MCF 10A (cell line): Measurements from ENCODE around the gene SLC22A23. TPM values are rescaled to one million over a fixed set of nuclear protein-coding genes. Genes with fewer than 3 reads are reported as not detected.

Source experiments
- BruUV-seq: library from RNA; stranded (reverse); fragments of 400-500 nt; replicated peaks from 2 replicates; lab custom pipeline; 2021; lab: Mats Ljungman, UMichigan
- CTCF ChIA-PET: fragments of 300-600 bp; sonication (Branson Sonifier 250); formaldehyde crosslinking; extraction: SDS; loops from one replicate; lab custom pipeline; 2021; ENCODE audit warnings: antibody characterized with exemption, inconsistent platforms; lab: Yijun Ruan, JAX
- POLR2A ChIA-PET: fragments of 300-600, 350-650 bp; sonication (Branson Sonifier 250); formaldehyde crosslinking; extraction: SDS; loops from one replicate; lab custom pipeline; 2020; ENCODE audit warnings: antibody characterized with exemption, inconsistent platforms; lab: Yijun Ruan, JAX
- DNase-seq: peaks from one replicate; pipeline ENCODE4 v3.0.0-alpha.2; 2018; ENCODE audit not compliant: unreplicated experiment
- H3K27ac Mint-ChIP-seq: one replicate; pipeline ENCODE4 v1.8.0; 2022; ENCODE audit warnings: mild to moderate bottlenecking, low read depth, mixed read lengths; ENCODE audit not compliant: unreplicated experiment
- H3K27me3 Mint-ChIP-seq: one replicate; pipeline ENCODE4 v1.8.0; 2022; ENCODE audit warnings: mixed read lengths; ENCODE audit not compliant: insufficient read depth, unreplicated experiment
- H3K36me3 Mint-ChIP-seq: one replicate; pipeline ENCODE4 v1.8.0; 2022; ENCODE audit warnings: mild to moderate bottlenecking, moderate library complexity, mixed read lengths; ENCODE audit not compliant: insufficient read depth, unreplicated experiment
- H3K4me1 Mint-ChIP-seq: one replicate; pipeline ENCODE4 v1.8.0; 2022; ENCODE audit warnings: mixed read lengths; ENCODE audit not compliant: insufficient read depth, unreplicated experiment
- H3K4me3 Mint-ChIP-seq: one replicate; pipeline ENCODE4 v1.8.0; 2022; ENCODE audit warnings: mild to moderate bottlenecking, moderate library complexity, mixed read lengths; ENCODE audit not compliant: unreplicated experiment
- H3K9me3 Mint-ChIP-seq: one replicate; pipeline ENCODE4 v1.8.0; 2022; ENCODE audit warnings: mixed read lengths; ENCODE audit not compliant: unreplicated experiment
- intact Hi-C: fragments of 100-400 bp; cut with micrococcal nuclease; formaldehyde crosslinking; loops from 2 replicates; pipeline ENCODE4 v1.14.1; 2022
- total RNA-seq: library from RNA; stranded (reverse); gene quantifications from 2 replicates; pipeline ENCODE4 v1.2.3, GENCODE V29; 2022
- TF ChIP-seq, protein P1 (sequence below): fragments of 200-600 bp; IDR thresholded peaks from one replicate; pipeline ENCODE4 v1.8.0; 2022; ENCODE audit warnings: antibody characterized with exemption, mild to moderate bottlenecking; ENCODE audit not compliant: unreplicated experiment

SLC22A23 gene
- total RNA-seq, 1 experiment from 2014 or later: 11.9 TPM

DNA sequence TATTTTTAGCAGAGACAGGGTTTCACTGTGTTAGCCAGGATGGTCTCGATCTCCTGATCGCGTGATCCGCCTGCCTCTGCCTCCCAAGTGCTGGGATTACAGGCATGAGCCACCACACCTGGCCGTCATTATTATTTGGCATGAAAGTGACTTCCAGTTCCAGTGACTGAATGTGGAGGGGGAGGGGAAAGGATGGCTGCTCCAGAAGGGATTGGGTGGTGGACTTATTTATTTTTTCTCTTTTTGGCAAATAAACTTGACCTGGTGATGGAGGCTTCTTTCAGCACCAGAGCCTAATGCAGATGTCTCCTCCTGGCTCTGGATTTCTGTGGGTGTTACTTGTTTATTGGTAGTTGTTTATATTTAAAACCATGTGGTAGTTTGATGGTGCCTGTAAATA, 16.9 kb upstream of the SLC22A23 start:
- no peaks in the 10 kb centered on the region for H3K9me3 Mint-ChIP-seq
- no TSS peak for BruUV-seq

DNA sequence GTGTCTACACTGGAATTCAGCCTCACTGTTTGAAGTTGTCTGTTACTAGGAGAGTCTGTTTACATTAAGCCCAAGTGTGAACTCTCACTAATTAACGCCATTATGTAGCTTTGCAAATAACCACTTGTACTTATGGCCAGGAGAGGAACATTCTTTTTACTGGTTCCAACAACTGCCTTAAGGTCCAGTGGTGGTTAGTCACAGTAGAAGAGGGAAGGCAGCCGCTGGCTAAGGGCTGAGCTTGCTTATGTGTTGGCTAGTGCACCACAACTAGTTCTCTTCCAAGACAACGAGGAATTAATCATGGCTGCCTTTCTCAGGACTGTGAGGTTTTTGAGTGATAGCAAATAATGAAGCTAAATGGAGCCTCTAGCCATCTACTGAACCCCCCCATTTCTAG, 14.9 kb upstream of the SLC22A23 start:
- H3K36me3 Mint-ChIP-seq: peaks cover 7% of the 10 kb centered on the region
- H3K4me1 Mint-ChIP-seq: peaks cover 12% of the 10 kb centered on the region
- H3K27me3 Mint-ChIP-seq: no peaks in the 10 kb centered on the region
- no peaks in the 10 kb centered on the region for H3K9me3 Mint-ChIP-seq
- no TSS peak for BruUV-seq
- H3K27ac Mint-ChIP-seq: no peak overlapping the region
- TF ChIP-seq, protein P1, sequence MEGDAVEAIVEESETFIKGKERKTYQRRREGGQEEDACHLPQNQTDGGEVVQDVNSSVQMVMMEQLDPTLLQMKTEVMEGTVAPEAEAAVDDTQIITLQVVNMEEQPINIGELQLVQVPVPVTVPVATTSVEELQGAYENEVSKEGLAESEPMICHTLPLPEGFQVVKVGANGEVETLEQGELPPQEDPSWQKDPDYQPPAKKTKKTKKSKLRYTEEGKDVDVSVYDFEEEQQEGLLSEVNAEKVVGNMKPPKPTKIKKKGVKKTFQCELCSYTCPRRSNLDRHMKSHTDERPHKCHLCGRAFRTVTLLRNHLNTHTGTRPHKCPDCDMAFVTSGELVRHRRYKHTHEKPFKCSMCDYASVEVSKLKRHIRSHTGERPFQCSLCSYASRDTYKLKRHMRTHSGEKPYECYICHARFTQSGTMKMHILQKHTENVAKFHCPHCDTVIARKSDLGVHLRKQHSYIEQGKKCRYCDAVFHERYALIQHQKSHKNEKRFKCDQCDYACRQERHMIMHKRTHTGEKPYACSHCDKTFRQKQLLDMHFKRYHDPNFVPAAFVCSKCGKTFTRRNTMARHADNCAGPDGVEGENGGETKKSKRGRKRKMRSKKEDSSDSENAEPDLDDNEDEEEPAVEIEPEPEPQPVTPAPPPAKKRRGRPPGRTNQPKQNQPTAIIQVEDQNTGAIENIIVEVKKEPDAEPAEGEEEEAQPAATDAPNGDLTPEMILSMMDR: no peak
- no peak for DNase-seq
- intact Hi-C loops: no loop called here
- ChIA-PET CTCF (interaction anchor here (0.6 to 2.3 kb wide), 9 partner anchors 12 to 190 kb away, joined by 3 to 7 read pairs (median 4); no protein-coding TSS in a partner anchor), POLR2A (interaction anchor here (0.8 to 3.7 kb wide), 7 partner anchors 12 to 213 kb away, joined by 3 to 32 read pairs (median 8); partner anchors contain the start of gene PSMG4)
- no peak overlapping the region for H3K4me3 Mint-ChIP-seq

More for the DNA sequence above, 16.9 kb upstream of the SLC22A23 start:
- Mint-ChIP-seq H3K27ac (no peak overlapping the region), H3K36me3 (peaks cover 7% of the 10 kb centered on the region), H3K4me3 (no peak overlapping the region), H3K4me1 (peaks cover 12% of the 10 kb centered on the region), H3K27me3 (no peaks in the 10 kb centered on the region)
- TF ChIP-seq, protein P1: no peak
- intact Hi-C loops: no loop called here
- no peak for DNase-seq
- POLR2A ChIA-PET: interaction anchor here (0.6 to 3.7 kb wide), 13 partner anchors 12 to 403 kb away, joined by 3 to 32 read pairs (median 4); no protein-coding TSS in a partner anchor
- CTCF ChIA-PET: interaction anchor here (0.6 to 0.9 kb wide), 3 partner anchors 157 to 1975 kb away, joined by 3 to 4 read pairs (median 4); no protein-coding TSS in a partner anchor

DNA sequence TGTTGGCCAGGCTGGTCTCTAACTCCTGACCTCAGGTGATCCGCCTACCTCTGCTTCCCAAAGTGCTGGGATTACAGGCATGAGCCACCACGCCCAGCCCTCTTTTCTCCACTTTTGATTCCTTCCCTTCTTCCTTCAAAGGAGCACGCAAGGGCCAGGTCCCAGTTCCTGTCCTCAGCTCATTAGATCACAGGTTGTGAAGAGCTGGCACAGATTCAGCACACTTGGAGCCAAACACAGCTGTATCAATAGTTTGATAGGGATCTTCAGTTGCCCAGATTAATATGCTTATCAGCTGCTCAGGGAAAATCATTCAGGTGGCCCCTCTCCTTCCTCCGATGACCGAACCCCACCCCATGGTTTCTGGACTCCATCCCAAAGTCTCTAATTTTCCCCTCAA, 14.4 kb upstream of the SLC22A23 start:
- CTCF ChIA-PET: interaction anchor here (0.8 to 2.3 kb wide), 7 partner anchors 11 to 189 kb away, joined by 3 to 7 read pairs (median 5); no protein-coding TSS in a partner anchor
- Mint-ChIP-seq H3K4me1 (peaks cover 12% of the 10 kb centered on the region), H3K27me3 (no peaks in the 10 kb centered on the region), H3K9me3 (no peaks in the 10 kb centered on the region), H3K4me3 (no peak overlapping the region), H3K36me3 (peaks cover 7% of the 10 kb centered on the region), H3K27ac (no peak overlapping the region)
- no peak for DNase-seq
- TF ChIP-seq, protein P1: no peak
- intact Hi-C loops: no loop called here
- POLR2A ChIA-PET: interaction anchor here (0.8 to 3.7 kb wide), 5 partner anchors 12 to 212 kb away, joined by 3 to 32 read pairs (median 20); partner anchors contain the start of gene PSMG4
- BruUV-seq: no TSS peak

DNA sequence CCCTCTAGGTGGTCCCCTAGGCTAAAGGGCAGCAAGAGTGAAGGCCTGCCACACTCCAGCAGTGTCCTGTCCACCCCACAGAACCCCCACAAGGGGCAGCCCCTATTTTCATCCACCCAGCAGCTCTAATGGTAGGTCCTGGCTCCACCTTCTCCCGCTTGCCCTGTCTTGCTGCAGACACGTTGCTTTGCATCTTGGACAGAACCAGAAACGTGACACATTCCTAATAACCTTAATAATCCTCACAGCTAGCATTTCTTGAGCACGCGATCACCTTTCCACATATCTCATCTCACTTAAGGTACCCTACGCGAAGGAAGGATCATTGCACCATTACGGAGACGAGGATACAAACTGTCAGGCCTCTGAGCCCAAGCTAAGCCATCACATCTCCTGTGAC, 11.7 kb upstream of the SLC22A23 start:
- intact Hi-C loops: no loop called here
- no TSS peak for BruUV-seq
- H3K27ac Mint-ChIP-seq: no peak overlapping the region
- ChIA-PET POLR2A (interaction anchor here (1.4 to 3.7 kb wide), 2 partner anchors 50 to 67 kb away, joined by 4 to 11 read pairs; no protein-coding TSS in a partner anchor), CTCF (interaction anchor here (0.6 kb wide), 1 partner anchor 100 kb away, joined by 3 read pairs; no protein-coding TSS in a partner anchor)
- no peak overlapping the region for H3K4me3 Mint-ChIP-seq
- no peaks in the 10 kb centered on the region for H3K9me3 Mint-ChIP-seq
- H3K36me3 Mint-ChIP-seq: peaks cover 7% of the 10 kb centered on the region
- H3K27me3 Mint-ChIP-seq: no peaks in the 10 kb centered on the region
- TF ChIP-seq, protein P1: no peak
- H3K4me1 Mint-ChIP-seq: peaks cover 12% of the 10 kb centered on the region
- no peak for DNase-seq
